GM12878 (cell line): ENCODE data around the gene FAM9A. TPM values are rescaled to one million over a fixed set of nuclear protein-coding genes. Genes with fewer than 3 reads are reported as not detected.
"Not testable (repeated sequence)": the region's sequence is repeated elsewhere in the genome, so short reads cannot be mapped to it uniquely, and the experiment has no call there.

Source experiments
- ATAC-seq: fragments of 200-7000 bp; cut with Tn5 transposase; 3 replicates; pipeline ENCODE4 v1.9.1; 2020; ENCODE audit warnings: mild to moderate bottlenecking, moderate library complexity
- BruUV-seq: library from RNA; stranded (reverse); fragments of 400-500 nt; replicated peaks from 2 replicates; lab custom pipeline; 2021; lab: Mats Ljungman, UMichigan
- CTCF ChIA-PET: fragments of 300-600 bp; sonication (Branson Sonifier 250); formaldehyde crosslinking; extraction: SDS; loops from one replicate; lab custom pipeline; 2021; ENCODE audit warnings: inconsistent platforms; lab: Yijun Ruan, JAX
- POLR2A ChIA-PET: fragments of 350-600 bp; formaldehyde crosslinking; extraction: SDS; loops from one replicate; lab custom pipeline; 2021; ENCODE audit warnings: inconsistent platforms; lab: Charles Lee
- RAD21 ChIA-PET: fragments of 300-600 bp; sonication (Branson Sonifier 250); formaldehyde crosslinking; loops from one replicate; lab custom pipeline; 2023; ENCODE audit warnings: antibody characterized with exemption; ENCODE audit not compliant: unreplicated experiment; lab: Charles Lee
- SMC1A ChIA-PET: fragments of 300-600 bp; sonication (Branson Sonifier 250); formaldehyde crosslinking; loops from one replicate; lab custom pipeline; 2023; ENCODE audit not compliant: unreplicated experiment, uncharacterized antibody; lab: Charles Lee
- DNase-seq: peaks from one replicate; pipeline ENCODE4 v3.0.0-alpha.2; 2011; ENCODE audit warnings: low read depth, low spot score
- FAIRE-seq: peaks from 3 replicates; lab custom pipeline; 2011; peaks lifted over from hg19 to GRCh38; lab: Jason Lieb, UNC
- H2AFZ ChIP-seq: 2 replicates; pipeline ENCODE4 v1.6.0; 2011; ENCODE audit warnings: low read depth, low read length, control low read depth; ENCODE audit not compliant: control insufficient read depth
- H3K27ac ChIP-seq: 2 replicates; pipeline ENCODE4 v1.5.1; 2011; ENCODE audit warnings: control low read depth; ENCODE audit not compliant: control insufficient read depth, insufficient read depth
- H3K27me3 ChIP-seq, 2 experiments: replicated peaks in 1 of 2; 2 replicates each; pipeline versions ENCODE4 v1.6.0 to v1.6.1; 2011; ENCODE audit warnings: low read length in 1 of 2; ENCODE audit not compliant: control insufficient read depth in 2 of 2, insufficient read depth in 2 of 2
- H3K36me3 ChIP-seq, 2 experiments: 2 replicates each; pipeline ENCODE4 v1.5.1; 2011; ENCODE audit warnings: low read length in 1 of 2; ENCODE audit not compliant: control insufficient read depth in 2 of 2, insufficient read depth in 2 of 2
- H3K4me1 ChIP-seq: 2 replicates; pipeline ENCODE4 v1.6.1; 2011; ENCODE audit warnings: mild to moderate bottlenecking, low read length, moderate library complexity, mixed read lengths; ENCODE audit not compliant: control insufficient read depth, insufficient read depth
- H3K4me2 ChIP-seq: 2 replicates; pipeline ENCODE4 v1.6.0; 2011; ENCODE audit warnings: control low read depth; ENCODE audit not compliant: control insufficient read depth, insufficient read depth
- H3K4me3 ChIP-seq: fragments of 200-600 bp; sonication (generic); 2 replicates; pipeline ENCODE4 v1.5.1; 2016
- H3K79me2 ChIP-seq: 2 replicates; pipeline ENCODE4 v1.6.0; 2011; ENCODE audit warnings: low read length; ENCODE audit not compliant: control insufficient read depth, insufficient read depth
- H3K9ac ChIP-seq: 2 replicates; pipeline ENCODE4 v1.8.0; 2011; ENCODE audit warnings: low read length, control low read depth, mixed read lengths; ENCODE audit not compliant: control insufficient read depth, insufficient read depth
- H3K9me3 ChIP-seq: replicated peaks from 3 replicates; pipeline ENCODE4 v1.5.1; 2011; ENCODE audit warnings: mild to moderate bottlenecking, low read length; ENCODE audit not compliant: control insufficient read depth, insufficient read depth
- H4K20me1 ChIP-seq: 2 replicates; pipeline ENCODE4 v1.6.0; 2011; ENCODE audit not compliant: control insufficient read depth, insufficient read depth
- WGBS: methylation state at CpG from one replicate; pipeline ENCODE4 v1.1.6; 2016; ENCODE audit warnings: low lambda C conversion rate; ENCODE audit not compliant: insufficient replicate concordance, insufficient coverage; ENCODE audit errors: missing lambda C conversion rate; 5-methylcytosine and 5-hydroxymethylcytosine counted together
- in situ Hi-C: fragments of 300-500 bp; cut with MboI; formaldehyde crosslinking; loops from 9 replicates; pipeline ENCODE4 v1.14.3; 2018; ENCODE audit warnings: mixed read lengths
- intact Hi-C: fragments of 100-400 bp; cut with micrococcal nuclease; formaldehyde crosslinking; loops from one replicate; pipeline ENCODE4 v1.14.2; 2022; ENCODE audit not compliant: unreplicated experiment
- polyA plus RNA-seq, 11 experiments: library from polyadenylated mRNA; depleted of rRNA in 4 of 11; unstranded in 6 of 11; stranded (reverse) in 5 of 11; fragments of >200 nt; fragmentation: Nextera tagmentation in 4 of 11; fragmentation: Illumina TruSeq in 1 of 11; extraction: Ambion mirVana in 4 of 11; extraction: Trizol in 1 of 11; gene quantifications; 1 replicate in 1 of 11; 2 replicates in 10 of 11; pipeline versions ENCODE4 v1.2.1 to v1.2.3, GENCODE V29; 2011 to 2016; ENCODE audit warnings: inconsistent platforms in 2 of 11, missing spikeins in 2 of 11, low read depth in 1 of 11
- total RNA-seq, 4 experiments: library from RNA; depleted of rRNA in 3 of 4; stranded (reverse); fragments of >200 nt in 3 of 4; fragmentation: Illumina TruSeq in 1 of 4; extraction: Trizol in 1 of 4; gene quantifications; 2 replicates each; pipeline versions ENCODE4 v1.2.1 to v1.2.3, GENCODE V29; 2013 to 2021

FAM9A gene
- total and polyA plus RNA-seq, 10 of the 15 experiments (the other 5 are each of a cell fraction or from before 2014, with no cell fraction given) = not detected

- BruUV-seq, DNase-seq, H3K79me2 ChIP-seq, SMC1A ChIA-PET, H3K4me1 ChIP-seq, H3K36me3 ChIP-seq, H3K27me3 ChIP-seq, intact Hi-C loops, POLR2A ChIA-PET, H3K9ac ChIP-seq, H2AFZ ChIP-seq, H3K27ac ChIP-seq, FAIRE-seq, ATAC-seq, RAD21 ChIA-PET, H3K4me2 ChIP-seq, H4K20me1 ChIP-seq, CTCF ChIA-PET, H3K9me3 ChIP-seq, H3K4me3 ChIP-seq: not testable (repeated sequence)
- 70% methylated on average over 9 of the region's 15 CpGs for WGBS
- in situ Hi-C loops = loop anchor here (25.0 kb wide), 1 partner anchor 1312 kb away; no protein-coding TSS in a partner anchor
Observed at GRCh38 chrX:8800351-8800750, 832 bp downstream of the FAM9A start.

GRCh38 chrX:8799281-8799680, 1.9 kb downstream of the FAM9A start:
- H3K4me1 ChIP-seq, RAD21 ChIA-PET, H3K36me3 ChIP-seq, in situ Hi-C loops, H3K79me2 ChIP-seq, H3K27me3 ChIP-seq, H3K9me3 ChIP-seq, H2AFZ ChIP-seq, H4K20me1 ChIP-seq, H3K9ac ChIP-seq, H3K4me3 ChIP-seq, intact Hi-C loops, H3K27ac ChIP-seq, ATAC-seq, H3K4me2 ChIP-seq, BruUV-seq, POLR2A ChIA-PET, CTCF ChIA-PET, SMC1A ChIA-PET, DNase-seq, FAIRE-seq: not testable (repeated sequence)
- 60% methylated on average over 5 of the region's 13 CpGs for WGBS

GRCh38 chrX:8798702-8799101, 2.5 kb downstream of the FAM9A start:
- RAD21 ChIA-PET, CTCF ChIA-PET, FAIRE-seq: not testable (repeated sequence)

GRCh38 chrX:8787119-8787518, 14.1 kb downstream of the FAM9A start:
- H3K9me3 ChIP-seq, ATAC-seq, DNase-seq, in situ Hi-C loops, H2AFZ ChIP-seq, FAIRE-seq, H3K4me3 ChIP-seq, H3K36me3 ChIP-seq, RAD21 ChIA-PET, H3K4me1 ChIP-seq, H3K27me3 ChIP-seq, POLR2A ChIA-PET, SMC1A ChIA-PET, BruUV-seq, H3K79me2 ChIP-seq, intact Hi-C loops, H3K9ac ChIP-seq, H3K27ac ChIP-seq, H3K4me2 ChIP-seq, H4K20me1 ChIP-seq: not testable (repeated sequence)
- CTCF ChIA-PET = interaction anchor here (1.1 kb wide), 1 partner anchor 27 kb away, joined by 3 read pairs; no protein-coding TSS in a partner anchor
- WGBS = 87% methylated on average over 1 of the region's 1 CpG

More at GRCh38 chrX:8798702-8799101, 2.5 kb downstream of the FAM9A start:
- POLR2A ChIA-PET, H2AFZ ChIP-seq, H4K20me1 ChIP-seq, H3K4me2 ChIP-seq, in situ Hi-C loops, H3K9ac ChIP-seq, H3K27me3 ChIP-seq, H3K36me3 ChIP-seq, H3K4me1 ChIP-seq, H3K4me3 ChIP-seq, H3K79me2 ChIP-seq, ATAC-seq, BruUV-seq, SMC1A ChIA-PET, intact Hi-C loops, H3K9me3 ChIP-seq, DNase-seq, H3K27ac ChIP-seq: not testable (repeated sequence)
- WGBS = 48% methylated on average over 14 of the region's 16 CpGs
